Ishikawa (cell line): ENCODE measurements around the gene RCN1.

ENCODE experiments used
- CEBPB ChIP-seq: IDR thresholded peaks from 2 replicates; pipeline ENCODE4 v1.6.1; 2012
- CREB1 ChIP-seq: IDR thresholded peaks from 2 replicates; pipeline ENCODE4 v1.6.1; 2012; ENCODE audit warnings: low read depth
- EGR1 ChIP-seq: IDR thresholded peaks from 2 replicates; pipeline ENCODE4 v1.6.1; 2012
- EP300 ChIP-seq: IDR thresholded peaks from 2 replicates; pipeline ENCODE4 v1.6.1; 2012; ENCODE audit warnings: borderline replicate concordance
- FOXM1 ChIP-seq: IDR thresholded peaks from 2 replicates; pipeline ENCODE4 v1.6.1; 2012; ENCODE audit warnings: low read depth, borderline replicate concordance
- MAX ChIP-seq: IDR thresholded peaks from 2 replicates; pipeline ENCODE4 v1.6.1; 2012
- NFIC ChIP-seq: IDR thresholded peaks from 2 replicates; pipeline ENCODE4 v1.6.1; 2012
- RAD21 ChIP-seq: IDR thresholded peaks from 2 replicates; pipeline ENCODE4 v1.6.1; 2012; ENCODE audit warnings: low read depth
- REST ChIP-seq: IDR thresholded peaks from 2 replicates; pipeline ENCODE4 v1.6.1; 2012; ENCODE audit warnings: low read depth, mild to moderate bottlenecking
- TAF1 ChIP-seq: IDR thresholded peaks from 2 replicates; pipeline ENCODE4 v1.6.1; 2012; ENCODE audit warnings: low read depth, mild to moderate bottlenecking
- TCF12 ChIP-seq: IDR thresholded peaks from 2 replicates; pipeline ENCODE4 v1.6.1; 2012; ENCODE audit warnings: low read depth
- TEAD4 ChIP-seq: IDR thresholded peaks from 2 replicates; pipeline ENCODE4 v1.6.1; 2012
- YY1 ChIP-seq: IDR thresholded peaks from 2 replicates; pipeline ENCODE4 v1.6.1; 2012; ENCODE audit warnings: low read depth
- ZBTB7A ChIP-seq: IDR thresholded peaks from 2 replicates; pipeline ENCODE4 v1.6.1; 2012; ENCODE audit warnings: low read depth
- TF ChIP-seq, protein P1 (sequence below): IDR thresholded peaks from 2 replicates; pipeline ENCODE4 v1.6.1; 2012

The RCN1 gene

GRCh38 chr11:32082346-32082986, 8.4 kb upstream of the RCN1 start:
- TF ChIP-seq REST (no peak), RAD21 (no peak), EP300 (no peak), YY1 (no peak), CREB1 (no peak), TAF1 (no peak)

- TF ChIP-seq TEAD4, result no peak
- no peak for TF ChIP-seq ZBTB7A
- TF ChIP-seq TAF1, result no peak
- TF ChIP-seq EGR1, result no peak
- TF ChIP-seq REST, result no peak
- no peak for TF ChIP-seq FOXM1
- TF ChIP-seq EP300, result no peak
- no peak for TF ChIP-seq NFIC
- no peak for TF ChIP-seq CREB1
- no peak for TF ChIP-seq CEBPB
- no peak for TF ChIP-seq TCF12
- TF ChIP-seq, protein P1, sequence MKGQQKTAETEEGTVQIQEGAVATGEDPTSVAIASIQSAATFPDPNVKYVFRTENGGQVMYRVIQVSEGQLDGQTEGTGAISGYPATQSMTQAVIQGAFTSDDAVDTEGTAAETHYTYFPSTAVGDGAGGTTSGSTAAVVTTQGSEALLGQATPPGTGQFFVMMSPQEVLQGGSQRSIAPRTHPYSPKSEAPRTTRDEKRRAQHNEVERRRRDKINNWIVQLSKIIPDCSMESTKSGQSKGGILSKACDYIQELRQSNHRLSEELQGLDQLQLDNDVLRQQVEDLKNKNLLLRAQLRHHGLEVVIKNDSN, result no peak
- no peak for TF ChIP-seq YY1
- TF ChIP-seq MAX, result no peak
Observed at GRCh38 chr11:32087597-32087996, 3.3 kb upstream of the RCN1 start.

DNA sequence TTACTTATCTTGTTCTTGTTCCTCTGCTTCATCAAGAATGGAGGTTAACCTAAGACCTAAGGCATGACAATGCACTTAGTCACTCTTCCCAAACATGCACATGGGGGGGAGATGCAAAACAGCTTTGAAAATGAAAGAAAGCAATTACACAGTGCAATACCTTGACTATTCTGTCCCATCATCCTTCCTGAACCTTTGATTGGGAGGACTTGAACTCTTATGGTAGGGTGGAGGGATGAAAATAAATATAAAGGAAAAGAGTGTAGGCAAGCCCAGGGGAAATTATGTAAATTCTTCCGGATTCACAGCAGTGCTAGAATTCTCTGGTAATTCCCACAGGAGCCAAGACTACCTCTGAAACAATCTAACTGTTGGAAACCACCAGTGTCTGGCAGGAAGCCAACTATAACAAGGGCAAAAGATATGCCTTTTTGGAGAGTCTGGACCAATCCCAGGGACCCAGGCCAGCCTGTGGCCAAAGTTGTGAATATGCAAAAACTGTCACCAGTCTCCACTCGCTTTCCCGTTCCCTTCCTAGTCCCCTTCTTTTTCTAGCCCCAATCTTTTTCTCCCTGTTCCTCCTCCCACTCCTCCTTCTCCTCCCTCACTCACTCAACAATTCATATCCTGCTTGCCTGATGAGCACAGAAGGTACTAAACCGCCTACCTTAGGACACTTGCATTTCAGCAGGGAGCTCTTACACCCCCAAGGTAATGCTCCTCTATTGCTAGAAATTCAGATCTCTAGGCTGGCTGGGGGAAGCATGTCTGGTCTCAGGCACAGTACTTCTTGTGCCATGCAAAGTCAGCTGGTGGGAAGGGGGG, 2.5 kb upstream of the RCN1 start:
- TF ChIP-seq NFIC, result peak; percentile 73
- TF ChIP-seq TEAD4, result no peak

- TF ChIP-seq CEBPB (no peak), RAD21 (no peak), TCF12 (no peak), EP300 (no peak), TAF1 (no peak), EGR1 (no peak), TEAD4 (no peak), ZBTB7A (no peak), NFIC (no peak), YY1 (no peak), FOXM1 (no peak), CREB1 (no peak), REST (no peak), MAX (no peak)
- TF ChIP-seq, protein P1, result no peak
Observed at GRCh38 chr11:32092581-32093170, 1.8 kb downstream of the RCN1 start.
